HEK293 (cell line): Measurements from ENCODE around the gene APC2.
A peak's percentile ranks its signal among the peaks of the same experiment; 100 is the strongest.

Experiments
- FEZF1 ChIP-seq: fragments of 450-650 bp; formaldehyde crosslinking; IDR thresholded peaks from 2 replicates; pipeline ENCODE4 v1.5.1; 2016; ENCODE audit warnings: missing biosample characterization, missing genetic modification characterization
- GLI2 ChIP-seq: fragments of 450-650 bp; formaldehyde crosslinking; IDR thresholded peaks from 2 replicates; pipeline ENCODE4; 2017; ENCODE audit warnings: missing biosample characterization, missing genetic modification characterization, low read depth, borderline replicate concordance
- IKZF3 ChIP-seq: fragments of 450-650 bp; IDR thresholded peaks from 2 replicates; pipeline ENCODE4 v1.5.0; 2018; ENCODE audit warnings: missing biosample characterization, mild to moderate bottlenecking, missing genetic modification characterization, moderate library complexity
- OSR2 ChIP-seq: fragments of 450-650 bp; formaldehyde crosslinking; IDR thresholded peaks from 2 replicates; pipeline ENCODE4 v1.5.1; 2016; ENCODE audit warnings: missing biosample characterization, missing genetic modification characterization
- PATZ1 ChIP-seq: fragments of 450-650 bp; formaldehyde crosslinking; IDR thresholded peaks from 2 replicates; pipeline ENCODE4 v1.5.1; 2016; ENCODE audit warnings: missing biosample characterization, missing genetic modification characterization
- PBX3 ChIP-seq: sonication (generic); formaldehyde crosslinking; IDR thresholded peaks from 2 replicates; pipeline ENCODE4 v1.8.1; 2022; ENCODE audit warnings: mild to moderate bottlenecking, moderate library complexity, missing genetic modification reagents
- TCF7L2 ChIP-seq: IDR thresholded peaks from 2 replicates; pipeline ENCODE4 v1.6.1; 2011; ENCODE audit warnings: low read depth, mild to moderate bottlenecking, inconsistent platforms, low read length, moderate library complexity, borderline replicate concordance
- ZBTB7A ChIP-seq: fragments of 450-650 bp; formaldehyde crosslinking; IDR thresholded peaks from 2 replicates; pipeline ENCODE4 v1.5.1; 2016; ENCODE audit warnings: low read depth, missing biosample characterization, missing genetic modification characterization
- ZFP69B ChIP-seq: fragments of 450-650 bp; formaldehyde crosslinking; IDR thresholded peaks from 2 replicates; pipeline ENCODE4 v1.5.1; 2016; ENCODE audit warnings: missing biosample characterization, missing genetic modification characterization
- ZNF132 ChIP-seq: fragments of 450-650 bp; formaldehyde crosslinking; IDR thresholded peaks from 2 replicates; pipeline ENCODE4 v1.5.1; 2017; ENCODE audit warnings: missing biosample characterization, missing genetic modification characterization, borderline replicate concordance
- ZNF280C ChIP-seq: fragments of 450-650 bp; formaldehyde crosslinking; IDR thresholded peaks from 2 replicates; pipeline ENCODE4 v1.5.1; 2016; ENCODE audit warnings: missing biosample characterization, missing genetic modification characterization
- ZNF292 ChIP-seq: fragments of 450-650 bp; formaldehyde crosslinking; IDR thresholded peaks from 2 replicates; pipeline ENCODE4 v1.5.1; 2016; ENCODE audit warnings: low read depth, missing biosample characterization, missing genetic modification characterization, borderline replicate concordance
- ZNF335 ChIP-seq: fragments of 450-650 bp; formaldehyde crosslinking; conservative IDR thresholded peaks from 2 replicates; pipeline ENCODE4 v1.5.1; 2016; ENCODE audit warnings: missing biosample characterization, missing genetic modification characterization
- ZNF350 ChIP-seq: fragments of 450-650 bp; formaldehyde crosslinking; IDR thresholded peaks from 2 replicates; pipeline ENCODE4 v1.5.0; 2017; ENCODE audit warnings: missing biosample characterization, mild to moderate bottlenecking, missing genetic modification characterization
- ZNF366 ChIP-seq: fragments of 450-650 bp; formaldehyde crosslinking; conservative IDR thresholded peaks from 2 replicates; pipeline ENCODE4 v1.5.1; 2016; ENCODE audit warnings: missing biosample characterization, missing genetic modification characterization
- ZNF398 ChIP-seq: fragments of 450-650 bp; formaldehyde crosslinking; IDR thresholded peaks from 2 replicates; pipeline ENCODE4 v1.5.1; 2017; ENCODE audit warnings: missing biosample characterization, missing genetic modification characterization
- ZNF426 ChIP-seq: fragments of 450-650 bp; formaldehyde crosslinking; IDR thresholded peaks from 2 replicates; pipeline ENCODE4 v1.5.1; 2017; ENCODE audit warnings: missing biosample characterization, missing genetic modification characterization, mild to moderate bottlenecking, inconsistent platforms, moderate library complexity
- ZNF514 ChIP-seq: fragments of 450-650 bp; formaldehyde crosslinking; IDR thresholded peaks from 2 replicates; pipeline ENCODE4 v1.5.1; 2016; ENCODE audit warnings: missing biosample characterization, missing genetic modification characterization
- ZNF544 ChIP-seq: fragments of 450-650 bp; formaldehyde crosslinking; IDR thresholded peaks from 2 replicates; pipeline ENCODE4 v1.5.0; 2017; ENCODE audit warnings: missing biosample characterization, missing genetic modification characterization
- ZNF548 ChIP-seq: fragments of 450-650 bp; formaldehyde crosslinking; IDR thresholded peaks from 2 replicates; pipeline ENCODE4 v1.5.1; 2016; ENCODE audit warnings: missing biosample characterization, missing genetic modification characterization
- ZNF549 ChIP-seq: fragments of 450-650 bp; IDR thresholded peaks from 2 replicates; pipeline ENCODE4 v1.5.1; 2018; ENCODE audit warnings: missing biosample characterization, missing genetic modification characterization, mild to moderate bottlenecking, inconsistent platforms, moderate library complexity
- ZNF585B ChIP-seq: fragments of 450-650 bp; formaldehyde crosslinking; IDR thresholded peaks from 2 replicates; pipeline ENCODE4 v1.5.1; 2016; ENCODE audit warnings: missing biosample characterization, missing genetic modification characterization
- ZNF596 ChIP-seq: fragments of 450-650 bp; IDR thresholded peaks from 2 replicates; pipeline ENCODE4 v1.5.0; 2018; ENCODE audit warnings: missing biosample characterization, mild to moderate bottlenecking, missing genetic modification characterization, moderate library complexity
- ZNF600 ChIP-seq: fragments of 450-650 bp; formaldehyde crosslinking; IDR thresholded peaks from 2 replicates; pipeline ENCODE4 v1.5.1; 2016; ENCODE audit warnings: missing biosample characterization, missing genetic modification characterization
- ZNF610 ChIP-seq: fragments of 450-650 bp; formaldehyde crosslinking; IDR thresholded peaks from 2 replicates; pipeline ENCODE4 v1.5.1; 2016; ENCODE audit warnings: missing biosample characterization, missing genetic modification characterization, borderline replicate concordance
- ZNF830 ChIP-seq: fragments of 450-650 bp; IDR thresholded peaks from 2 replicates; pipeline ENCODE4 v1.5.0; 2018; ENCODE audit warnings: missing biosample characterization, missing genetic modification characterization, low read depth, mild to moderate bottlenecking, moderate library complexity
- TF ChIP-seq, protein P1 (sequence below): fragments of 450-650 bp; formaldehyde crosslinking; IDR thresholded peaks from 2 replicates; pipeline ENCODE4 v1.5.1; 2017; ENCODE audit warnings: missing biosample characterization, missing genetic modification characterization
- TF ChIP-seq, protein P2 (sequence below): fragments of 450-650 bp; formaldehyde crosslinking; IDR thresholded peaks from 2 replicates; pipeline ENCODE4 v1.5.0; 2017; ENCODE audit warnings: missing biosample characterization, missing genetic modification characterization, borderline replicate concordance

Gene APC2

DNA sequence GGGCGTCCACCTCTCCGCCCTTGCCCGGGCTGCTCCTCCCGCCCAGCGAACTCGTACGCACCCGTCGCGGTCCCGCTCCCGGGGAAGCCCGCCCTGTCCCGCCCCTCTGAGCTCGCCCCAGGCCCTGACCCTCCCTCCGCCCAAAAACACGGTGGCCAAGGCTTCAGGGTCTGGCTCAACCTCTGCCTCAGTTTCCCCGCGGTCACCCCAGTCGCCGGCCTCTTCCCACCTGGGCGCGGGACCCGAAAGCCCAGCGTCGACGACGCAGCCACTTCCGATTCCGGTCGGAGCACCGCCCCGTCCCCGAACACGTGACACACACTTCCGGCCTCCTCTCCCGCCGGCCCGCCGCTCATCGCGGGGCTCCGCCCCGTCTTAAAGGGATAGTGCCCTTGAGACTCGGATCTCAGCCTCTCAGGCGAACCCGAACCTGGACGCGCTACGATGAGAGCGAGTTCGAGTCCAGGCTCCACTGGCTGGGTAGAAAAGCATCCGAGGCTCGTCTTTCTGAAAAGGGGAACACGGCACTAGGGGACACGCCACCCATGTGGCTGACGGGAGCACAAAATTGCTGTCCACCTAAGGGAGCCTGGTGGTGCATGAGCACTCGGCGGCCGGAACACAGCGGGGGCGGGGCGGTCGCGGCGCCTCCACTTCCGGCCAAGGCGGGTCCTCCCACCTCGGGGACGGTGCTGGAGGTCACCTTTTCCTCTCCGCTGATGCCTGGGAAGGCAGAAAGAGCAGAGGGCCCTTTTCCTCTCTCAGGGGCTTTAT is 29.2 kb downstream of the APC2 start, which contains the start of gene C19orf25 (continued):
- TF ChIP-seq ZNF366 (tag by site-specific recombination) (no peak), FEZF1 (tag by site-specific recombination) (no peak), ZNF585B (tag by site-specific recombination) (no peak), ZNF398 (tag by site-specific recombination) (no peak; the same call in 1 of the 2 replicates), OSR2 (no peak), ZFP69B (tag by site-specific recombination) (peak; percentile 73; the same call in 1 of the 2 replicates), ZNF544 (tag by site-specific recombination) (no peak), ZNF514 (tag by site-specific recombination) (no peak), IKZF3 (tag by site-specific recombination) (no peak), ZNF335 (tag by site-specific recombination) (no peak; the same call in 1 of the 2 replicates), ZNF548 (tag by site-specific recombination) (no peak), ZNF596 (tag by site-specific recombination) (no peak), ZNF292 (tag by site-specific recombination) (no peak), ZNF549 (tag by site-specific recombination) (no peak), ZNF132 (tag by site-specific recombination) (no peak), GLI2 (tag by site-specific recombination) (no peak), TCF7L2 (no peak), ZNF600 (peak; percentile 71; the same call in 1 of the 2 replicates), ZBTB7A (tag by site-specific recombination) (no peak; the same call in 1 of the 2 replicates), ZNF280C (no peak), PBX3 (CRISPR knock-in tag) (peak; percentile 67), ZNF610 (tag by site-specific recombination) (peak; percentile 20; the same call in 1 of the 2 replicates), ZNF830 (tag by site-specific recombination) (no peak), ZNF426 (tag by site-specific recombination) (no peak), ZNF350 (tag by site-specific recombination) (no peak), PATZ1 (tag by site-specific recombination) (peak; percentile 79)
- TF ChIP-seq, protein P1, sequence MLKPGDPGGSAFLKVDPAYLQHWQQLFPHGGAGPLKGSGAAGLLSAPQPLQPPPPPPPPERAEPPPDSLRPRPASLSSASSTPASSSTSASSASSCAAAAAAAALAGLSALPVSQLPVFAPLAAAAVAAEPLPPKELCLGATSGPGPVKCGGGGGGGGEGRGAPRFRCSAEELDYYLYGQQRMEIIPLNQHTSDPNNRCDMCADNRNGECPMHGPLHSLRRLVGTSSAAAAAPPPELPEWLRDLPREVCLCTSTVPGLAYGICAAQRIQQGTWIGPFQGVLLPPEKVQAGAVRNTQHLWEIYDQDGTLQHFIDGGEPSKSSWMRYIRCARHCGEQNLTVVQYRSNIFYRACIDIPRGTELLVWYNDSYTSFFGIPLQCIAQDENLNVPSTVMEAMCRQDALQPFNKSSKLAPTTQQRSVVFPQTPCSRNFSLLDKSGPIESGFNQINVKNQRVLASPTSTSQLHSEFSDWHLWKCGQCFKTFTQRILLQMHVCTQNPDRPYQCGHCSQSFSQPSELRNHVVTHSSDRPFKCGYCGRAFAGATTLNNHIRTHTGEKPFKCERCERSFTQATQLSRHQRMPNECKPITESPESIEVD (tag by site-specific recombination), result no peak
- TF ChIP-seq, protein P2, sequence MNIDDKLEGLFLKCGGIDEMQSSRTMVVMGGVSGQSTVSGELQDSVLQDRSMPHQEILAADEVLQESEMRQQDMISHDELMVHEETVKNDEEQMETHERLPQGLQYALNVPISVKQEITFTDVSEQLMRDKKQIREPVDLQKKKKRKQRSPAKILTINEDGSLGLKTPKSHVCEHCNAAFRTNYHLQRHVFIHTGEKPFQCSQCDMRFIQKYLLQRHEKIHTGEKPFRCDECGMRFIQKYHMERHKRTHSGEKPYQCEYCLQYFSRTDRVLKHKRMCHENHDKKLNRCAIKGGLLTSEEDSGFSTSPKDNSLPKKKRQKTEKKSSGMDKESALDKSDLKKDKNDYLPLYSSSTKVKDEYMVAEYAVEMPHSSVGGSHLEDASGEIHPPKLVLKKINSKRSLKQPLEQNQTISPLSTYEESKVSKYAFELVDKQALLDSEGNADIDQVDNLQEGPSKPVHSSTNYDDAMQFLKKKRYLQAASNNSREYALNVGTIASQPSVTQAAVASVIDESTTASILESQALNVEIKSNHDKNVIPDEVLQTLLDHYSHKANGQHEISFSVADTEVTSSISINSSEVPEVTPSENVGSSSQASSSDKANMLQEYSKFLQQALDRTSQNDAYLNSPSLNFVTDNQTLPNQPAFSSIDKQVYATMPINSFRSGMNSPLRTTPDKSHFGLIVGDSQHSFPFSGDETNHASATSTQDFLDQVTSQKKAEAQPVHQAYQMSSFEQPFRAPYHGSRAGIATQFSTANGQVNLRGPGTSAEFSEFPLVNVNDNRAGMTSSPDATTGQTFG, result no peak
